B cell (primary cell): ENCODE measurements around the gene GBA3.

Experiments
- CTCF ChIP-seq: fragments of 200-600 bp; IDR thresholded peaks from one replicate; pipeline ENCODE4 v1.8.0; 2022; ENCODE audit warnings: antibody characterized with exemption, mild to moderate bottlenecking
- EZH2 ChIP-seq: IDR thresholded peaks from 2 replicates; pipeline ENCODE4 v1.6.1; 2012; ENCODE audit warnings: borderline replicate concordance, low read depth, mild to moderate bottlenecking, moderate library complexity, low read length; ENCODE audit not compliant: insufficient read depth, poor library complexity, severe bottlenecking

- TF ChIP-seq CTCF (no peak), EZH2 (no peak)
Observed at GRCh38 chr4:22648996-22649395, 43.7 kb upstream of the GBA3 start.
